ENCODE measurements around the gene TPM3. TPM values are rescaled to one million over a fixed set of nuclear protein-coding genes. Genes with fewer than 3 reads are reported as not detected.

TPM3 gene
- total RNA-seq, 4 donors from 2014 or later = 200 to 451 (median 280) TPM

DNA sequence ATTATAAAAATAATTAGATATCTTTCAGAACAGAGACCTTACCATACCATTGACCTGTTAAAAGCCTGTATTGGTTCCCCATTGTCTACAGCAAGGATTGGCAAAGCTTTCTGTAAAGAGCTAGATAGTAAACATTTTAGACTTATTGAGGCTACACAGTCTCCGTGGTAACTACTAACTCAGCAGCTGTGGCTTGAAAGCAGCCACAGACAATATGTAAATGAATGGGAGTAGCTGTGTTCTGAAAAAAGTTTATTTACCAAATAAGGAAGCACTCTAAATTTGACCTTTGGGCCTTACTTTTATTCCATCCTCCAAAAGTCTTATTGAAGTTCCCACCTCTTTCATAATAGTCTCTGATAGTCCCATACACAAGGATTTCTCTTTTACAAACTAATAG, 76.7 kb downstream of the TPM3 start:
- Histone ChIP-seq H3K27me3 (no peaks in the 10 kb centered on the region), H3K27ac (no peak overlapping the region), H3K4me1 (no peaks in the 10 kb centered on the region), H3K4me3 (no peak overlapping the region), H3K36me3 (no peaks in the 10 kb centered on the region), H3K9me3 (no peaks in the 10 kb centered on the region)
- DNase-seq = no peak
- TF ChIP-seq POLR2A (IDR thresholded peaks at IDR 0.05) = no peak
- TF ChIP-seq, protein P1, sequence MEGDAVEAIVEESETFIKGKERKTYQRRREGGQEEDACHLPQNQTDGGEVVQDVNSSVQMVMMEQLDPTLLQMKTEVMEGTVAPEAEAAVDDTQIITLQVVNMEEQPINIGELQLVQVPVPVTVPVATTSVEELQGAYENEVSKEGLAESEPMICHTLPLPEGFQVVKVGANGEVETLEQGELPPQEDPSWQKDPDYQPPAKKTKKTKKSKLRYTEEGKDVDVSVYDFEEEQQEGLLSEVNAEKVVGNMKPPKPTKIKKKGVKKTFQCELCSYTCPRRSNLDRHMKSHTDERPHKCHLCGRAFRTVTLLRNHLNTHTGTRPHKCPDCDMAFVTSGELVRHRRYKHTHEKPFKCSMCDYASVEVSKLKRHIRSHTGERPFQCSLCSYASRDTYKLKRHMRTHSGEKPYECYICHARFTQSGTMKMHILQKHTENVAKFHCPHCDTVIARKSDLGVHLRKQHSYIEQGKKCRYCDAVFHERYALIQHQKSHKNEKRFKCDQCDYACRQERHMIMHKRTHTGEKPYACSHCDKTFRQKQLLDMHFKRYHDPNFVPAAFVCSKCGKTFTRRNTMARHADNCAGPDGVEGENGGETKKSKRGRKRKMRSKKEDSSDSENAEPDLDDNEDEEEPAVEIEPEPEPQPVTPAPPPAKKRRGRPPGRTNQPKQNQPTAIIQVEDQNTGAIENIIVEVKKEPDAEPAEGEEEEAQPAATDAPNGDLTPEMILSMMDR (IDR thresholded peaks at IDR 0.05) = no peak

Small RNAs within 50 kb of the gene (small RNA-seq; reads per million reads assigned to genes)
- gene MIR190B = 0.41 to 2.9 reads per million in 2 donors

Other genes starting within 250 kb of the TPM3 start
- 100 to 1,000 TPM in 2 of 4 donors, 10 to 100 TPM in 2; 48.2 to 130 (median 91.6) TPM for gene DENND4B, start 245.4 kb downstream of the TPM3 start, total RNA-seq
- gene CRTC2, start 233.5 kb downstream of the TPM3 start, total RNA-seq = 10 to 100 TPM; 20.0 to 42.1 (median 32.4) TPM
- 10 to 100 TPM; 20.6 to 73.0 (median 60.1) TPM for gene SLC39A1, start 228.6 kb downstream of the TPM3 start, total RNA-seq
- gene CREB3L4, start 224.2 kb downstream of the TPM3 start, total RNA-seq = 10 to 100 TPM; 14.5 to 21.6 (median 16.6) TPM
- 100 to 1,000 TPM; 172 to 321 (median 193) TPM for gene JTB, start 214.4 kb downstream of the TPM3 start, total RNA-seq
- gene RAB13, start 205.8 kb downstream of the TPM3 start, total RNA-seq = 10 to 100 TPM; 15.1 to 51.2 (median 15.8) TPM
- gene RPS27, start 201.3 kb downstream of the TPM3 start, total RNA-seq = 1,000 to 10,000 TPM in 1 of 4 donors, 100 to 1,000 TPM in 3; 660 to 1,996 (median 833) TPM
- gene NUP210L, start 37.0 kb downstream of the TPM3 start, total RNA-seq = under 1 TPM in 1 of 4 donors, not detected in 3; 0.18 TPM
- gene CFAP141, start 14.2 kb upstream of the TPM3 start, total RNA-seq = not detected
- 100 to 1,000 TPM in 1 of 4 donors, 10 to 100 TPM in 3; 48.9 to 169 (median 71.2) TPM for gene UBAP2L, start 28.9 kb upstream of the TPM3 start, total RNA-seq
- gene HAX1, start 80.5 kb upstream of the TPM3 start, total RNA-seq = 100 to 1,000 TPM in 1 of 4 donors, 10 to 100 TPM in 3; 71.8 to 125 (median 75.6) TPM
- gene AQP10, start 129.0 kb upstream of the TPM3 start, total RNA-seq = under 1 TPM in 1 of 4 donors, not detected in 3; 0.85 TPM
- gene ATP8B2, start 133.4 kb upstream of the TPM3 start, total RNA-seq = 10 to 100 TPM; 18.6 to 56.9 (median 31.8) TPM
- gene IL6R, start 213.2 kb upstream of the TPM3 start, total RNA-seq = 100 to 1,000 TPM in 2 of 4 donors, 10 to 100 TPM in 2; 56.1 to 140 (median 100) TPM